ENCODE measurements around the gene ZNF3. TPM values are rescaled to one million over a fixed set of nuclear protein-coding genes. Genes with fewer than 3 reads are reported as not detected.

The ZNF3 gene
- total RNA-seq, 4 donors from 2014 or later, result 16.4 to 25.9 (median 20.8) TPM

- H3K4me3 ChIP-seq (ENCODE audit: low read depth, poor library complexity, severe bottlenecking), result no peak overlapping the region
- no peak for DNase-seq (ENCODE audit: low spot score in 2 of 2)
- no peak for TF ChIP-seq CTCF (IDR thresholded peaks at IDR 0.05)
- TF ChIP-seq POLR2A (IDR thresholded peaks at IDR 0.05), result no peak
- WGBS, 2 donors, result 66 to 75% methylated on average over 7 of the region's 7 CpGs
- intact Hi-C loops (cut with DNase I; ENCODE audit: low total_unique reads), result no loop called here
These were observed 2.4 kb downstream of the ZNF3 start for GRCh38 chr7:100079024-100079560.

- no peak for TF ChIP-seq CTCF (IDR thresholded peaks at IDR 0.05)
- no peak for TF ChIP-seq POLR2A (IDR thresholded peaks at IDR 0.05)
- no peak overlapping the region for H3K4me3 ChIP-seq (ENCODE audit: low read depth, poor library complexity, severe bottlenecking)
- 93 to 99% methylated on average over 4 of the region's 4 CpGs for WGBS, 2 donors
- intact Hi-C loops (cut with DNase I; ENCODE audit: low total_unique reads), result no loop called here
- DNase-seq (ENCODE audit: low spot score in 2 of 2), result no peak
These were observed 4.3 kb downstream of the ZNF3 start for GRCh38 chr7:100077205-100077604.

- TF ChIP-seq POLR2A (IDR thresholded peaks at IDR 0.05), result no peak
- TF ChIP-seq CTCF (IDR thresholded peaks at IDR 0.05), result no peak
- no peak for DNase-seq (ENCODE audit: low spot score in 2 of 2)
- 93 to 97% methylated on average over 6 of the region's 6 CpGs for WGBS, 2 donors
- no peak overlapping the region for H3K4me3 ChIP-seq (ENCODE audit: low read depth, poor library complexity, severe bottlenecking)
- intact Hi-C loops (cut with DNase I; ENCODE audit: low total_unique reads), result no loop called here
These were observed 6.1 kb downstream of the ZNF3 start for GRCh38 chr7:100075418-100075817.

- no peak for DNase-seq (ENCODE audit: low spot score in 2 of 2)
- intact Hi-C loops (cut with DNase I; ENCODE audit: low total_unique reads), result no loop called here
- TF ChIP-seq CTCF (IDR thresholded peaks at IDR 0.05) (no peak), POLR2A (IDR thresholded peaks at IDR 0.05) (no peak)
- 92 to 94% methylated on average over 7 of the region's 7 CpGs for WGBS, 2 donors
- H3K4me3 ChIP-seq (ENCODE audit: low read depth, poor library complexity, severe bottlenecking), result no peak overlapping the region
These were observed 6.7 kb downstream of the ZNF3 start for GRCh38 chr7:100074841-100075240.

- intact Hi-C loops (cut with DNase I; ENCODE audit: low total_unique reads), result no loop called here
- TF ChIP-seq POLR2A (IDR thresholded peaks at IDR 0.05) (no peak), CTCF (IDR thresholded peaks at IDR 0.05) (no peak)
These were observed 9.1 kb downstream of the ZNF3 start for GRCh38 chr7:100072462-100072861.

More at GRCh38 chr7:100072462-100072861, 9.1 kb downstream of the ZNF3 start:
- DNase-seq (ENCODE audit: low spot score in 2 of 2), result no peak
- no peak overlapping the region for H3K4me3 ChIP-seq (ENCODE audit: low read depth, poor library complexity, severe bottlenecking)
- WGBS, 2 donors, result 96 to 98% methylated on average over 10 of the region's 10 CpGs
